ENCODE measurements around the gene ACOT13.
A peak's percentile ranks its signal among the peaks of the same experiment; 100 is the strongest.
"Not testable (repeated sequence)": the region's sequence is repeated elsewhere in the genome, so short reads cannot be mapped to it uniquely, and the experiment has no call there.

The ACOT13 gene

GRCh38 chr6:24710519-24711303 is 43.8 kb downstream of the ACOT13 start:
- H3K9me3 Mint-ChIP-seq: no peaks in the 10 kb centered on the region
- peaks cover 95% of the 10 kb centered on the region for H3K36me3 Mint-ChIP-seq (ENCODE audit: low read depth)
- no peak overlapping the region for H3K27ac Mint-ChIP-seq
- H3K4me1 Mint-ChIP-seq (ENCODE audit: low read depth): peaks cover 44% of the 10 kb centered on the region
- H3K4me3 Mint-ChIP-seq: no peak overlapping the region
- intact Hi-C loops (cut with micrococcal nuclease): no loop called here
- no peaks in the 10 kb centered on the region for H3K27me3 Mint-ChIP-seq

DNA sequence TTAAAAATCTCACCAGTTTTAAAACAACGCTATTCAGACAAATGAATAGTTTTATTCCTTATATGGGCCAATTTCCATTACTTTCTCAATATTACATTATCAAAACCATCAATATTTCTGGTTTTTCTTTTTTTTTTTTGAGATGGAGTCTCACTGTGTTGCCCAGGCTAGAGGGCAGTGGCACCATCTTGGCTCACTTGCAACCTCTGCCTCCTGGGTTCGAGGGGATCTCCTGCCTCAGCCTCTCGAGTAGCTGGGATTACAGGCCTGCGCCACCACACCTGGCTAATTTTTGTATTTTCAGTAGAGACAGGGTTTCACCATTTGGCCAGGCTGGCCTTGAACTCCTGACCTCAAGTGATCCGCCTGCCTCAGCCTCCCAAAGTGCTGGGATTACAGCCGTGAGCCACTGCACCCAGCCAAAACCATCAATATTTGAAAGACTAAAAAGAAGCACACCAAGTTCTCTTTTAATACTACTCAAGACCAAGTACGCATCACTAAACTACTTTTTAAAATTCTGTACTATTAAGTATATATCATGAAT is 49.8 kb downstream of the ACOT13 start:
- Mint-ChIP-seq H3K4me1 (ENCODE audit: low read depth) (peaks cover 47% of the 10 kb centered on the region), H3K36me3 (ENCODE audit: low read depth) (peaks cover 90% of the 10 kb centered on the region), H3K4me3 (peak overlapping the region; percentile 99)
- H3K9me3 Mint-ChIP-seq; H3K27ac Mint-ChIP-seq; H3K27me3 Mint-ChIP-seq; intact Hi-C loops (cut with micrococcal nuclease): not testable (repeated sequence)

DNA sequence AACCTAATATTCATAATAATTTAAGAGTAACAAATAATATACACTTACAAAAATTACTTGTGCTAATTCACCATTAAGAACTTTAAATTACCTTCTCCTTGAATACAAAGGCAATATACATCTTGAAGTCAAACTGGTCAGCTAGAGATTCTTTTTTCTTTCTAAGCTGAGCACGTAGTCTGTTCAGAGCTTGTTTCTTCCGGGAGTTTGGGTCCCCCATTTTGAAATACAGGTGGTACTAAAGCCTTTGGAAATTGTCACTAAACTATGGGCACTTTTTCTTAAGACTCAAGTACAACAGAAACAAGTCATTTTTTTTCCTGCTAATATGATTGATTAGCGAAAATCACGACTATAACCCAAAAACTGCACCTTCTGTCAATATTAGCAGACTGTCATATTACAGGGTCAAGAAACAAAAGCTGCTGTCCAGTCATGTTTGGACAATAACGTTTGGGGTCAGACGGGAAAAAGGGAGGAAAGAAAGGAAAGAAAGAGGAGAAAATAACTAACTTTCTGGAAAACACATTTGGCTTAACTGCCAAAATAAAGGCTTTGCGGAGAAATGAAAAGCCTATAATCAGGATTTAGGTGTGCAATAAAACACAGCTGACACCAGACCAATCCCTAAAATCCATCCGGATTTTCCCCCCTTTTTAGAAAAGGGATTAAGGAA is 51.7 kb downstream of the ACOT13 start:
- Mint-ChIP-seq H3K27ac (peak overlapping the region; percentile 98), H3K9me3 (no peaks in the 10 kb centered on the region), H3K4me1 (ENCODE audit: low read depth) (peaks cover 34% of the 10 kb centered on the region), H3K36me3 (ENCODE audit: low read depth) (peaks cover 73% of the 10 kb centered on the region), H3K27me3 (no peaks in the 10 kb centered on the region), H3K4me3 (peak overlapping the region; percentile 99)
- intact Hi-C loops (cut with micrococcal nuclease): loop anchor here (1.0 kb wide), 1 partner anchor 48 kb away; no protein-coding TSS in a partner anchor

GRCh38 chr6:24719125-24719971 is 52.5 kb downstream of the ACOT13 start, which contains the start of gene C6orf62:
TSS of gene C6orf62 (minus strand) at chr6:24719154. CDS start at chr6:24718668, 486 bp downstream.
- H3K27ac Mint-ChIP-seq: peak within 1 kb of the TSS; percentile 98
- no peaks in the 10 kb centered on the region for H3K27me3 Mint-ChIP-seq
- peaks cover 66% of the 10 kb centered on the region for H3K36me3 Mint-ChIP-seq (ENCODE audit: low read depth)
- intact Hi-C loops (cut with micrococcal nuclease): no loop called here
- no peaks in the 10 kb centered on the region for H3K9me3 Mint-ChIP-seq
- peaks cover 34% of the 10 kb centered on the region for H3K4me1 Mint-ChIP-seq (ENCODE audit: low read depth)
- peak within 1 kb of the TSS; percentile 99 for H3K4me3 Mint-ChIP-seq

DNA sequence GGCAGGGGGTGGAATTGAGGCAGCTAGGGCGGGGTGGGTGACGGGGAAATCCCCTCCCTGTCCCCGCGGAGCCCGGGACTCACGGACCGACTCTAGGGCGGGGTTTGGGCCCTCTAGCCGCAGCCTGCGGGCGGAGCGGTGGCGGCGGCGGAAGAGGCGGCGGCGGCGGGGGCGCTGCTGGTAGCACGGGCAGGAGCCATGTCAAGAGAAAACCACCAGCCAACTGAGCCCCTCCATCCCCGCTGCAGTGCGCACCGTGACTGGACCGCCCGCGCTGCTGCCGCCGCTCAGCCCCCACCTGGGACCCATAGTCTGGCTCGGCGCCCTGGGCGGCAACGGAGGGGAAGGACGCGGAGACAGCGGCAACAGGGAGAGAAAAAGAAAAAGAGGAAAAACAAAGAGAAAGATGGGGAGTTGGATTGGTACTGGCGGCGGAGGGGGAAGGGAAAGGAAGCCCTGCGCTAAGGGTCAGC is 53.3 kb downstream of the ACOT13 start:
- Mint-ChIP-seq H3K9me3 (no peaks in the 10 kb centered on the region), H3K36me3 (ENCODE audit: low read depth) (peaks cover 57% of the 10 kb centered on the region), H3K27me3 (no peaks in the 10 kb centered on the region), H3K4me3 (peak overlapping the region; percentile 99), H3K4me1 (ENCODE audit: low read depth) (peaks cover 27% of the 10 kb centered on the region), H3K27ac (peak overlapping the region; percentile 98)
- intact Hi-C loops (cut with micrococcal nuclease): loop anchor here (2.0 kb wide), 2 partner anchors 53 to 55 kb away; partner anchors contain the start of genes ACOT13, GMNN and TDP2

DNA sequence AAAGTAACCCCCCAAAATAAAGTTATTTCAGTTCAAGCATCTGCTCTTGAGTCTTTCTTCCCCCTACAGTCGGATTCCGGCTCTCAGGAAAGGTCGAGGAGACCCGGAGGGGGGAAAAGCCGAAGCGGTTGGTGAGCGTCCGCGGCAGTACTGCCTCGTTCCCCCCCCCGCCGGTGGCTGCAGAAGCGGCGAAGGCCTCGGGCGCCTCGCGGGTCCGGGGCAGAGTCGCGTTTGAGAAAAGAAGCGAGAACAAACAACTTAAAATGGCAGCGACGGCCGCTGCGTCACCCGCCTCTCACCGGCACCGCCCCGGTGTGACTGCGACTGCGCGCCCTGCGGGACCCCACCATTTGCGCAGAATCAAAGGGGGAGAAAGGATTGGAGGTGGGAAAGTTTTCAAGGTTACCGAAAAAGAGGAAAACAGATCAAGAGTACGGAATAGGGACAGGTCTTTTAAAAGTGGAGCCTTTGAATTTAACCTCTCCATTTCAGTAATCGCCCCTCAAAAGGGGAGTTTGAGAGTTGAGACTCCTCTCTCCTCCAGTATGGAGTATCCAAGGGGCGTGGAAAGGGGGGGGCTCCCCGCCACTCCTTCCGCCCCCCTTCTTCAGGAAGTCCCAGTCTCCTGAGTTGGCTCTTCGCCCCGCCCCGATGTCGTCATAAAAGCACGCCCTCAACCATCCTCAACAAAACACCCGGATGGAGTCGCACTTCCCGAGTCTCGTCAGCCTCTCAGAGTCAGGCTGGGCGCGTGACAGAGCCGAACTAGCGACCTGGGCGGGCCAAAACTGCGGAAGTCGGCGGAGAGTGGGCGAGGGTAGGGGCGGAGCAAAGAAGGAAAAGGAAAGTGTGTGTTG is 54.0 kb downstream of the ACOT13 start:
- H3K27ac Mint-ChIP-seq: peak overlapping the region; percentile 98
- H3K27me3 Mint-ChIP-seq: no peaks in the 10 kb centered on the region
- intact Hi-C loops (cut with micrococcal nuclease): loop anchor here (1.0 to 2.0 kb wide), 4 partner anchors 8 to 54 kb away; partner anchors contain the start of genes ACOT13, GMNN and TDP2
- H3K9me3 Mint-ChIP-seq: no peaks in the 10 kb centered on the region
- H3K4me3 Mint-ChIP-seq: peak overlapping the region; percentile 99
- H3K36me3 Mint-ChIP-seq (ENCODE audit: low read depth): peaks cover 51% of the 10 kb centered on the region
- peaks cover 23% of the 10 kb centered on the region for H3K4me1 Mint-ChIP-seq (ENCODE audit: low read depth)

- intact Hi-C loops (cut with micrococcal nuclease): loop anchor here (1.0 to 2.0 kb wide), 4 partner anchors 8 to 55 kb away; partner anchors contain the start of genes ACOT13, GMNN and TDP2
- Mint-ChIP-seq H3K9me3 (no peaks in the 10 kb centered on the region), H3K36me3 (ENCODE audit: low read depth) (peaks cover 43% of the 10 kb centered on the region), H3K27me3 (no peaks in the 10 kb centered on the region), H3K4me1 (ENCODE audit: low read depth) (peaks cover 21% of the 10 kb centered on the region), H3K27ac (peak overlapping the region; percentile 98), H3K4me3 (peak overlapping the region; percentile 99)
Measured at GRCh38 chr6:24721461-24722215, 54.8 kb downstream of the ACOT13 start.

DNA sequence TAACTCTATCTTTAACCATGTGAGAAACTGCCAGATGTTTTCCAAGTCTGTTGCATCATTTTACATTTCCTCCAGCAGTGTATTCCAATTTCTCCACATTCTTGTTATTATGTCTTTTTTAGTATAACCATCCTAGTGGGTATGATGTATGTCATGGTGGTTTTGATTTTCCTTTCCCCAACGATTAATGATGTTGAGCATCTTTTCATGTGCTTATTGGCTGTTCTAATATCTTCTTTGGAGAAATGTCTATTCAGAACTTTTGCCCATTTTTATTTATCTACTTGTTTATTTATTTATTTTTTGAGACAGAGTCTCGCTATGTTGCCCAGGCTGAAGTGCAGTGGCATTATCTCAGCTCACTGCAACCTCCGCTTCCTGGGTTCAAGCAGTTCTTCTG is 56.4 kb downstream of the ACOT13 start:
- intact Hi-C loops (cut with micrococcal nuclease): no loop called here
- no peaks in the 10 kb centered on the region for H3K27me3 Mint-ChIP-seq

GRCh38 chr6:24730653-24731052 is 63.8 kb downstream of the ACOT13 start:
- Mint-ChIP-seq H3K4me1 (ENCODE audit: low read depth) (peaks cover 34% of the 10 kb centered on the region), H3K36me3 (ENCODE audit: low read depth) (peaks cover 20% of the 10 kb centered on the region), H3K9me3 (peaks cover 24% of the 10 kb centered on the region), H3K27ac (peak overlapping the region; percentile 18)
- H3K27me3 Mint-ChIP-seq, H3K4me3 Mint-ChIP-seq: not testable (repeated sequence)
- intact Hi-C loops (cut with micrococcal nuclease): loop anchor here (1.0 kb wide), 1 partner anchor 12 kb away; no protein-coding TSS in a partner anchor

More for the DNA sequence above, 56.4 kb downstream of the ACOT13 start:
- H3K4me1 Mint-ChIP-seq (ENCODE audit: low read depth): peaks cover 9% of the 10 kb centered on the region
- no peaks in the 10 kb centered on the region for H3K9me3 Mint-ChIP-seq
- H3K4me3 Mint-ChIP-seq: no peak overlapping the region
- H3K36me3 Mint-ChIP-seq (ENCODE audit: low read depth): peaks cover 26% of the 10 kb centered on the region
- H3K27ac Mint-ChIP-seq: no peak overlapping the region

DNA sequence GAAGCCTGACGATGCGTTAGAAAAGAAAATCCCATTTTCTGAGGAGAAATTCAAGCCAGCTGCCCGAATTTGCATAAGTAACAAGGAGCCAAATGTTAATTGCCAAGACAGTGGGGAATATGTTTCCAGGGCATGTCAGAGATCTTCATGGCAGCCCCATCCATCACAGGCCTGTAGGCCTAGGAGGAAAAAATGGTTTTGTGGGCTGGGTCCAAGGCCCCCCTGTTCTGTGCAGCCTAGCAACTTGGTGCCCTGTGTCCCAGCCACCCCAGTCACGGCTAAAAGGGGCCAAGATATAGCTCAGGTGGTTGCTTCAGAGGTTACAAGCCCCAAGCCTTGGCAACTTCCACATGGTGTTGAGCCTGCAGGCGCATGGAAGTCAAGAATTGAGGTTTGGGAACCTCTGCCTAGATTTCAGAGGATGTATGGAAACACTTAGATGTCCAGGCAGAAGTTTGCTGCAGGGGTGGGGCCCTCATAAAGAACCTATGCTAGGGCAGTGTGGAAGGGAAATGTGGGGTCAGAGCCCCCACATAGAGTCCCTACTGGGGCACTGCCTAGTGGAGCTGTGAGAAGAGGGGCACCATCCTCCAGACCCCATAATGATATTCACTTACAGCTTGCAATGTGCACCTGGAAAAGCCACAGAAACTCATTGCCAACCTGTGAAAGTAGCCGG is 64.7 kb downstream of the ACOT13 start:
- H3K27ac Mint-ChIP-seq; H3K4me3 Mint-ChIP-seq; intact Hi-C loops (cut with micrococcal nuclease); H3K27me3 Mint-ChIP-seq: not testable (repeated sequence)
- peaks cover 34% of the 10 kb centered on the region for H3K4me1 Mint-ChIP-seq (ENCODE audit: low read depth)
- H3K9me3 Mint-ChIP-seq: peaks cover 24% of the 10 kb centered on the region
- H3K36me3 Mint-ChIP-seq (ENCODE audit: low read depth): peaks cover 20% of the 10 kb centered on the region

GRCh38 chr6:24734166-24734565 is 67.3 kb downstream of the ACOT13 start:
- H3K9me3 Mint-ChIP-seq: peaks cover 24% of the 10 kb centered on the region

More at GRCh38 chr6:24734166-24734565, 67.3 kb downstream of the ACOT13 start:
- no peak overlapping the region for H3K4me3 Mint-ChIP-seq
- intact Hi-C loops (cut with micrococcal nuclease): no loop called here
- H3K36me3 Mint-ChIP-seq (ENCODE audit: low read depth): peaks cover 20% of the 10 kb centered on the region
- H3K27me3 Mint-ChIP-seq: no peaks in the 10 kb centered on the region
- peak overlapping the region; percentile 63 for H3K27ac Mint-ChIP-seq
- H3K4me1 Mint-ChIP-seq (ENCODE audit: low read depth): peaks cover 33% of the 10 kb centered on the region
